ENCODE measurements around the gene MAS1.
"Not testable (repeated sequence)": the region's sequence is repeated elsewhere in the genome, so short reads cannot be mapped to it uniquely, and the experiment has no call there.

The MAS1 gene

DNA sequence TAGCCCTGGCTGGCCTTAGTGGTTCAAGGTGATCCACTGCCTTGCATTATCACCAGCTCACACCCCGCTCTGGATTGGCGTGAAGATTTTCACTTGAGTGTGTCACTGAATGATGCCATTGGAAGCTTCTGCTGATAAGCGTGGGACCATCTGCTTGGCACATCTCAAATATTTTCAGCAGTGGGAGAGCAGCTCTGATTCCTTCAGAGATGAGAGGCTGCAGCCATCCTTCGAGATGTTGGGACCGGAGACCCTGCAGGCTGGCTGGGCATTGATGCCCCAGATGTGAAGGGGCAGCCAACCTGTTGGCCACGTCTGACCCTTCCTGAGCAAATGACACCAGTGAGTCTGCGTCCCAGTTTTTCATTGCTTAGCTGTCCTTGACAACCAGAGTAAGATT lies at the start of gene MAS1:
Gene MAS1 (plus strand): TSS at position 197 of the 400 bp plus-strand sequence. CDS start 15,968 bp downstream, outside the sequence.
- DNase-seq (ENCODE audit: low read depth in 2 of 2): no peak

DNA sequence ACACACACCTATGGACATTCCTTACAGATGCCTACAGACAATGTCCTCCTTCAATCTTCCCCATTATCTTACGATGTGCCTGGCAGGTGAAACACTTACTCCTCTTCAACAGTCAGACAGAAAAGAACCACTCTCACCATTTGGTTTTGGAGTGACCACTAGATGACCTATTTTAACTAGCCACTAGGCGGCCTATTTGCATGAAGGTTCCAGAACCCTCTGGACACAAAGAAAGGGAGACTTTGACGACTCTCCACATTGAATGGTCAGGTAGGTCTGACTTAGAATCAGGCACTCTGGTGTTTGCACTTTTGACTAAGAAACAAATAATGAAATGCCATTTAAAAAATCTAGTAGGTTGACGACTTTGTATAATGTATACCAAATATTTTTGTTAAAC lies 48.8 kb upstream of the MAS1 start:
- DNase-seq (ENCODE audit: low read depth in 2 of 2): no peak

DNA sequence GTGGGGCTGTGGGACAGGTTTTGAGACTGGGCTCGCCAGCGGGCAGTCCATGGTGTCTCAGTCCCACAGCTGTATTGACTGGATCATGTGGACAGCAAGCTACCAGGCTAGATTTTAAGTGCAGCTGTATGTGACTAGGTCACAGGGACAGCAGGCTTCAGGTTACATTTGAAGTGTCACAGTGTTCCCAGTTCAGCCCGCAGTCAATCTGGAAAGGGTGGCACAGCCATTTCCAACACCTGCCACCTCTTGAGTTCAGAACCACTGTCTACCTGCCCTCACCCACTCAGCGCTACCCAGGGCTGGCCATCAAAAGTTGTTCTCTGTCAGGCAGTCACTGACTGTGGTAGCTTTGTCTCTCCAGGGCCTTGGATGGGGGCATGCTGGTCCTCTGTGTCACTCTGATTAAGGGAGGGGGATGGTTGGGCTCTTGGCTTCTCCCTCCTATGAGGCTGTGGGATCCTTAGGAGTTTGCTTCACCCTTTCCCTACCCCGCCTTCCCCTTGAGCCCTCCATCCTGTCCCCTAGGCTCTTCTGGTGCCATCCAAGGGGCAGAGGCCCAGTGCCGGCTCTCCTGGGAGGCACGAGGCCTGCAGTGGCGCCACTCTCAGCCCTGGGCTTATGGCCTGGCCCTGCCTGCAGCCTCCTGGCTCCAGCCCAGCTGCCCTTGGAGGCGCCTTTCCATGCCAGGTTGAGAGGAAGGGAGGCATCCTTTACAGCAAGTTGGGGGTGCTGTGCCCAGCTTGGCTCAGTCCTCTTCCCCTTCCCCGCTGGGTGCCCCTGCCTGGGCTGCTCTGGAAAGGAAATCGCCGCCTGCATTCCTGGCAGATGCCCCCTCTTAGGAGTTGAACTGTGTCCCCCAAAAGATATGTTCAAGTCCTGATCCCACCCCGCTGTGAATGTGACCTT lies 45.8 kb upstream of the MAS1 start:
- no peak for DNase-seq (ENCODE audit: low read depth in 2 of 2)

DNA sequence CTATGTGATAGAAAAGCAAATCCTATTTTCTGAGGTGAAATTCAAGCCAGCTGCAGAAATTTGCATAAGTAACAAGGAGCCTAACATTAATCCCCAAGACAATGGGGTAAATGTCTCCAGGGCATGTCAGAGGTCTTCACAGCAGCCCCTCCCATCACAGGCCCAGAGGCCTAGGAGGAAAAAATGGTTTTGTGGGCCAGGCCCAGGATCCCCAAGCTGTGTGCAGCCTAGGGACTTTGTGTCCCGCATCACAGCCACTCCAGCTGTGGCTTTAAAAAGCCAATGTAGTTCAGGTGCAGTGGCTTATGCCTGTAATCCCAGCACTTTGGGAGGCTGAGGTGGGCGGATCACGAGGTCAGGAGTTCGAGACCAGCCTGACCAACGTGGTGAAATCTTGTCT lies 42.2 kb upstream of the MAS1 start:
- DNase-seq (ENCODE audit: low read depth in 2 of 2): not testable (repeated sequence)

DNA sequence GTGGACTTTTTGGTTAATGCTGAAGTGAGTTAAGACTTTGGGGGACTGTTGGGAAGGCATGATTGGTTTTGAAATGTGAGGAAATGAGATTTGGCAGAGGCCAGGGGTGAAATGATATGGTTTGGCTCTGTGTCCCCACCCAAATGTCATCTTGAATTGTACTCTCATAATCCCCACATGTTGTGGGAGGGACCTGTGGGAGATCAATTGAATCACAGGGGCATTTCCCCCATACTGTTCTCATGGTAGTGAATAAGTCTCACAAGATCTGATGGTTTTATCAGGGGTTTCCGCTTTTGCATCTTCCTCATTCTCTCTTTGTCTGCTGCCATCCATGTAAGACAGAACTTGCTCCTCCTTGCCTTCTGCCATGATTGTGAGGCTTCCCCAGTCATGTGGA lies 40.9 kb upstream of the MAS1 start:
- DNase-seq (ENCODE audit: low read depth in 2 of 2): not testable (repeated sequence)

DNA sequence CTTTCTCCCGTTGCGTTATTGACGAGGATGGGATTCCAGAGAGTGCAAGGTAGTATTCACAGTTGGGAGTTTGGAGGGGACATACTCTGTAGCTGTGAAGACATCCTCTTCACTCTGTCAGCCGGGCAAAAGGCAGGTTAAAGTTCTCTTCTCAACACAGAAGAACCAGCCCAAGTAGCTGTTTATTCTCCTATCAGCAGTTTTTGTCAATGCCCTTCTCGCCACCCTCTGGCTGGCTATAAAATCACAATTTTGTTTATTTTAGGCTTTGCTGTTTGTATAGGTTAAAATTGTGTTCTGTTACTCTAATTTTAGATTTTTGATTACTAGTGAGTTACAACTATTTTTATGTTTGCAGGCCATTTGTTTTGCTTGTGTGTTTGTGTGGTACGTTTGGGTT lies 37.9 kb upstream of the MAS1 start:
- no peak for DNase-seq (ENCODE audit: low read depth in 2 of 2)

DNA sequence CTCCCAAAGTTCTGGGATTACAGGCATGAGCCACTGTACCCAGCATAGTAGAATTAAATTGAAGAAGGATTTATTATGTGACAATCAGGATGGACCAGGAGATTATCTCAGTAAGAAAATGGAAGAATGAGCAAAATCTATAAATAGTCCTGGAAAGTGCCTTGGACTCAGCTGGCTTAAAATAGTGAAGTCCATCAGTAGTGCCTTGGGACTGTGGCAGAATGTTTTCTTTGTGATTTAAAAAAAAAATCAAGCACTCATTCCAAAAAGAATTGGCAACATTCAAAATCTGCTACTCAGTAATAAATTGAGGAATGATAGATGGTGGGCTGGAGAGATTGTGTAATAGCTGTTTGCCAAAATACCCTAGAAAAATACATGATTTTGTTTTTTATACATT lies 37.0 kb upstream of the MAS1 start:
- DNase-seq (ENCODE audit: low read depth in 2 of 2): no peak

DNA sequence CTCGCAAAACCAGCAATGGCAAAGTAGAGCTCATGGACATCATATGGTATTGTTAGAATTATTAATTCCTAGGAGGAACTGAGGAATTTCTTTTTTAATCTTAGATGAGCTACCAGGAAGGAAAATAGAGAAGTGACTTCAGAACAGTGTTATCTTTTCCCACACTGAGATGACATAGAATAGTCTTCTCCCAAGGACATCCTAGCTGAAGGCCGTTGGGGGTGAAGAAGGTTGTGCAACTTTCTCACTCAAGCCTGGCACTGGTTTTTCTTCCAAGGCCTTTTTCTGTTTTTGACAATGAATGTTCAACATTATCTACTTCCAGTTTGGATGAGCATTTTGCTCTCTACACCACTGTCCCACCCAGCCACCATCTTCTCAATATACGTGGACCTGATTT lies 35.8 kb upstream of the MAS1 start:
- DNase-seq (ENCODE audit: low read depth in 2 of 2): no peak

DNA sequence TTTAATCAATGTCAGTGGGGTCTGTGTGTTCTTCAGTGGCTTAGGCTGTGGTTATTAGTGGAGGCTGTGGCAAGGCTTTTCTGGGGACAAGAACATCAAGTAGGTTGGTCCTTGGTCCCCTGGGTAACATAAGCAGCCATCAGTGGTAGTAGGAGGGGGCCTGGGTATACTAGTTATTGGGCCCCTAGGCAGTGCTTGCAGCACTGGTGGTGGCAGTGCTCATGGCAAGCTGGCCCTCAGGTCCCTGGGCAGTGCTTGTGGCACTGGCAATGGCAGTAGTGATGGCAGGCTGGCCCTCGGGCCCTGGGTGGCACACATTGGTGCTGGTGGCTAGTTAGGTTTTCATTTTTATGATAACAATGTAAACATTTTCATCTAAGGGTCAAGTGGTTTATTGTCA lies 32.5 kb upstream of the MAS1 start:
- DNase-seq (ENCODE audit: low read depth in 2 of 2): no peak

DNA sequence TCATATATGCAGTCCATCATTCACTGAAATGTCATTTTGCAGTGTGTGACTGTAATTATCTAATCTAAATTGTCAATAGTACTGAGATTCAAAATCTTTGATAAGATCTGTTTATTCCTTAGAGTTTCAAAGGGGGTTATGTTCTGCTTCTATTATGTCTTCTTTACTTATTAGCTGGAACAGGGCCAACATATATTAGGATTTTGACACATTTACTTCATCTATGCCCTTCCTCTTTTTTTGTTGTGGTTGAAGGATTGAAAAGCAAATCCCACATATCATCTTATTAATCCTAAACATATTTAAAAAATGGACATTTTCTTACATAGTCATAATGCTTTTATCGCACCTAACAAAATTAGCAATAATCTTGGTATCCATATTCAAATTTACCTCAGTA lies 30.3 kb upstream of the MAS1 start:
- DNase-seq (ENCODE audit: low read depth in 2 of 2): no peak

DNA sequence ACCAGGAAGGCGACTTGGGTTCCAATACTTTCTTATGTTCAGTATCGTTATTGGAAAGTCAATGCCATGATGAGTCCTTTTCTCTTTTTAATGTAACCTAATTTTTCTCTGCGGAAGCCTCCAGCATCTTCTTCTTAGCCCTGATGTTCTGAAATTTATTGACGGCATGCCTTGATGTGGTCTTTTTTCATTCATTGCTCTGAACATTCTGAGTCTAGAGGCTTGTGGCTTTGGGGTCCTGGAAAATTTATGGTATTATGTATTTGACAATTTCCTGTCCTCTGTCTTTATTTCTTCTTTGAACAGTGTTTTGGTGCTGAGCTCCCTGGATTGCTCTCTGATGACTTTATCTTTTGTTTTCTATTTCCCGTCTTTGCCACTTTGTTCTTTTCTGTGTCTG lies 28.7 kb upstream of the MAS1 start:
- DNase-seq (ENCODE audit: low read depth in 2 of 2): no peak

DNA sequence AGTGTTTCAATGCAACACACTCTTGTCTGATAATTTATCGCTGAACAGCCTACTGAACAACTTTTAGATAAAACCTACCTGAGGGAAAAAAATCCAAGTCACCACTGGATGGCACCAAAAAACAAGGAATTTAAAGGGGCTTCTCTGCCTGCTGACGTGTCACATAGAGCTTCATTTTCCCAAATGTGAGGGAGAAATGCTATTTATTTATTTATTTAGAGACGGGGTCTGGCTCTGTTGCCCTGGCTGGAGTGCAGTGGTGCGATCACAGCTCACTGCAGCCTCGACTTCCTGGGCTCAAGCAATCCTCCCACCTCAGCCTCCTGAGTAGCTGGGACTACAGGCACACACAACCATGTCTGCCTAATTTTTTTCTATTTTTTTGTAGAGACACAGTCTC lies 27.4 kb upstream of the MAS1 start:
- not testable (repeated sequence) for DNase-seq (ENCODE audit: low read depth in 2 of 2)

DNA sequence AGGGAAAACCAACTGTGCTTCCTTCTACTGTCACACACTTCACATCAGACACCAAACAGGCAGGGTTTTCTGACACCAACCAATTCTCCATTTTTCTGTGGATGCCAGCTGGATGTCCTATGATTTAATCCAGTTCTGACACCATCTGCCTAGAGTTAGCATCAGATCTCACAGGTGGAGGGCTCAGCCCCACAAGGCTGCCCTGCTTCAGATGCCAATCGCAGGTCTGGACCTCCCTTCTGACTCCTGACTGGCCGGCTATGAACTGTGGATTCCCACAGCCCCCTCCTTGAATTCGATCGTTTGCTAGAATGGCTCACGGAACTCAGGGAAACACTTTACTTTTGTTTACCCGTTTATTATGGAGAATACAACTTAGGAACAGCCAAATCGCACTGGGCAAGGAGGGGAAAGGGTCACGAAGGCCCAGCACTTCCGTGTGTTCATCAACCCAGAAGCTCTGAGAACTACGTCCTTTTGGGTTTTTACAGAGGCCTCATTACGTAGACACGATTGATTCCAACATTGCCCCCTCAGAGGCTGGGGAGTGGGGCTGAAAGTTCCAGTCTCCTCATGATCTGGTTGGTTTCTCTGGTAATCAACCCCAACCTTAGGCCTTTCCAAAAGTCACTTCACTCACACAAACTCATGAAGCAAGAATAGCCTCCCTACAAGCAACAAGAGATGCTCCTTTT lies 25.4 kb upstream of the MAS1 start:
- DNase-seq (ENCODE audit: low read depth in 2 of 2): no peak

DNA sequence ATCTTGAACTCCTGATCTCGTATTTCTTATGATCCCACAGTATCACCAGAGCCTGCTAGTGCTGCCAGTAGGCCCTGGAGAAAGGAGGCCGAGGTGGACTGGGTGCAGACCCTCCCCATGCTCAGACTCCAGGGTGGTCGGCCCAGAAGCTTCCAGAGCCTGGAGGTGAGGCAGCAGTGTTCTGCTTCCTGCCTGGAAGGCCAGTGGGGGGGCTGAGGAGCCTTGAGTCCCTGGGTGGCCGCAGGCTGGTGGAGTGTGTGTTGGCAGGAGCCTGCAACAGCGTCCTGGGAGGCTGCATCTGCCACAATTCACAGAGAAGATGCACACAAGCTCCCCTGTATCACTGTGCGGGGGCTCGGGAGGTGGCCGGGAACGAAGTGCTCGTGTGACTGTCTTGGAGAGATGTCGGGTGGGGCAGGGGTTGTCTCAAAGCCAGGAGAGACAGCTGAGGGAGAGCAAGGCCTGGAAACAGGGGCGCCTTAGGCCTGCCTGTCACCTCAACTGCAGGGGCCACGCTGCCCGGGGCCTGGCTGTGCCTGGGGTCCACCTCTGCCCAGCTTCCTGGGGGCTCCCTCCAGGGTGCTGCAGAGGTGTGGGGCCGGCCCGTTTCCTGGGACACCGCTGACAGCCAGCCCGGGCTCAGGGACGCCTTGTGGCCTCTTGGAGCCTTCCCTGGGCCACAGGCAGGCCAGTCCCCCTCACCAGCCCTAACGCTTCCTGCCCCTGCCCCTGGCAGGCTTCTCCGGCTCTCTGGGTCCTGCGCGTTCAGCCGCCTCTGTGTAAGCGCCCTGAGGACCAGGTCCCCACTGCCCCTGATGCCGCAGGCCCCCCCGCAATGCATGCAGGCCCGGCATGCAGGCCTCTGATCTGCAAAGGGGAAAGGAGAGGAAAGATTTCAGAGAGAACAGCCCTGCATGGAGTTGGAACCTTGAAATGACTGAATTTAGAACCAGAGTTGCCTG lies 24.2 kb upstream of the MAS1 start:
- no peak for DNase-seq (ENCODE audit: low read depth in 2 of 2)

DNA sequence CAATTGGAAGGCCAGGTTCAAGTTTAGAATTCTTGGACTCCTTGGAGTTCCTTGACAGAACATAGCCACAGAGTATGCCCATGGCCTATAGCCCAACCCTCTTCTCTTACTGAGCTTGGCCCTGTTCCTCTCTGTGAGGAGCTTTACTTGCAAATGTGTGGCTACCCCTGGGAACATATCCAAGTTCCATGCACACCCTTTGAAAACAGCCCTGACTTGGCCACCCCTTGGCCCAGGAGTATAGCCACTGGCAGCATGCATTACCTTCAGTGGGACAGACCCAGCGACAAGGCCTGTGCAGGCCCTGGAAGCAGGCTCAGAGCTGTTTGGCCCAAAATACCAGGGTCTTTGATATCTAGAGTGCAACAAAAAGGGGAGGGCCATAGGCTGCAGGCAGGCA lies 19.5 kb upstream of the MAS1 start:
- no peak for DNase-seq (ENCODE audit: low read depth in 2 of 2)

DNA sequence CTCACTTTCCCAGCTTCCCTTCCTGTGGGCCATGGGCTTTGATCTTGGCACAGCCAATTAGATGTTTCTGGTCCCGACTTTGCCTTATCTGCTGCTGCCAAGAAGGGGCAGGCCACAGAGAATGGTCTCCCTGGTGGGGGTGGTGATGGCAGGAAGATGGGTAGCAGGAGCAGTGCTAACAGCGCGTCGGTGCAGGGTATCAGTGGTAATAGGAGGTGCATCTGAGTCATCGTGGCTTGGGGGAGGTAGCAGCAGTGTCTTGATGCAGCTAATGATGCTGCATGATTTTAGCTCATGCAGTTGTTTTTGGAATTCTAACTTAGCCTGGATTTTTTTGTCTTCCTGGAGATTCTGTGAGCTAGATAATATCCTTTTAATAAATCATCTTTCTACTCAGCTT lies 18.9 kb upstream of the MAS1 start:
- no peak for DNase-seq (ENCODE audit: low read depth in 2 of 2)

DNA sequence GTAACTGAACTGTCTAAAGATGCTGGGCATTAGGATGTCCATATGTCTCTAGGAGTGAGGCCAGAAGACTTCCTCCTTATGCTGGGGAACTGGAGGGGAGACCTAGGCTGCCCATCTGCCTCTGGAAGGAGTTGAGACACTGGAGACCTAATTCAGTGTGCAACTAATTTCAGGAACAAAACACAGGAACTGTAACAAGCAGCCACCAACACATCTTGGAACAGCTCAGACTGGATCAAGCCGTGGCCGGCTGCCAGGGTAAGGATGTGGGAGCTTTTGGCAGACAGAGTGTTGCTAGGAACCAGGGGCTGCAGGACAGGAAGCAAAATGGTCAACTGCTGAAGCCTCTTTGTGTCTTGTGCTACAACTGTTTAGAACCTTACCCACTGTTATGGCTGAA lies 16.4 kb upstream of the MAS1 start:
- no peak for DNase-seq (ENCODE audit: low read depth in 2 of 2)

DNA sequence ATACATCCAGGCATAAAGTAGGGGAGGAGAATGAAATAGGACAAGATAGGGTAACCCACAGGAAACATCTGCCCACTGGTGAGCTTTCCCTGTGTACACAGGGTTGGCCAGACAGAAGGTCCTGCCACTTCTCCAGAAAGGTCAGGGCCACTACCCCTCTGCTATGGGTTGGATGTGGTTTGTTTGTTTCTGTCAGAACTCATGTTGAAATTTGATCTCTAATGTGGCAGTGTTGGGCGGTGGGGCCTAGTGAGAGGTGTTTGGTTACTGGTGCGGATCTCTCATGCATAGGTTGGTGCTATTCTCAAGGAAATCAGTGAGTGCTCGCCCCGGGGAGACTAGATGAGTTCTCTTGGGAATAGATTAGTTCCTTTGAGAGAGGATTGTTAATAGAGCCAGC lies 15.6 kb upstream of the MAS1 start:
- DNase-seq (ENCODE audit: low read depth in 2 of 2): no peak

DNA sequence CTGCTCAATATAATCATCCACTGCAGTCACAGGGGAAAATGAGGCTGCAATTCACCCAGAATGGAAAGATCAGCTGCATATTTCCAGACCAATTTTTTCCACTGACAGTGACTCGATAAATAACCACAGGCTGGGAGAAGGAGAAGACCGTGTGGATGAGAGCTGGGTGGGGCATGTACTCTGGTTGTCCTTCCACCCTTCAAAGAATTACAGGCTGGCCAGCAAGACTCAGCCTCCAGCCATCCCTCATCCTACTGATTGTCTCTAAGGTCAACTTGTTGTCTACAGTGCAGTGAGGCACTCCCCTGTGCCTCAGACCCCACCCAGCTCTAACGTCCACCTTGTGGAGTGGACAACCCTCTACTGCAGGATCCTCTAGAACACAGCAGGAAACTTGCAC lies 14.5 kb upstream of the MAS1 start:
- no peak for DNase-seq (ENCODE audit: low read depth in 2 of 2)

DNA sequence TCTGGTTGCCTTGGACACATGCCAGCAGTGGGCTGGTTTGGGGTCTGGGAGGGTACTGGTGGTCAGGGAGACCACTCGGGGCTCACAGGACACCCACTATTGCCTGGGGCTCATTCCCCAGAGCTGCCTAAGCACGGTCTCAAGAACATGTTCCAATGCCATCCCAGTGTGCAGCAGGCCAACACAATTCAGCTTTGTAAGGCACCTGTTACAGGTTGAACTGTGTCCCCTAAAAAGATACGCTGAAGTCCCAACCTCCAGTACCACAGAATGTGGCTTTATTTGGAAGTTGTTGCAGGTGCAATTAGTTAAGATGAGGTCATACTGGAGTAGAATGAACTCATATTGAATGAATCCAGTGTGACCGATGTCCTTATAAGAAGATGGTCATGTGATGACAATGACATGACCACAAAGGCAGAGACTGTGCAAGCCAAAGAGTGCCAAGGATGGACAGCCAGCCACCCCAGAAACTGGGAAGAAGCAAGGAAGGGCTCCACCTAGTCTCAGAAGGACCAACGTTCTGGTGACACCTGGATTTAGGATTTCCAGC lies 13.5 kb upstream of the MAS1 start:
- DNase-seq (ENCODE audit: low read depth in 2 of 2): no peak

DNA sequence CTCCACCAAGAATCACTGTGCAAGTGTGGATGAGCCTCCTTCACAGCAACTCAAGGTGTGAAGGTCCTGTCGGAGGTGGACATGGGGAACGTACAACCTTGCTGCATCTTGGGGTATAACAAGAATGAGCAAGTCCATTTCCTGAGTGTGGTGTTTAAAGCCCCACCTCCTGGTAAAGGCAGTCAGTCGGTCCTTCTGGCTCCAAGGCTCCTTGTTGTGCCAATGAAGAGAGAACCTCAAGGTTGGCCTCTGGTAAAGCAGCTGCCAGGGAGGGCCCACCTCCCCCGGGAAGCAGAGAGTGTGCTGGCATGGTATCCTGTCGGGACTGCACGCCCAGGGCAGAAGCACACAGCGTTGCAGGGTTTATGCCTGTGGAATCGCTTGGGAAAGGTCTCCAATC lies 12.4 kb upstream of the MAS1 start:
- DNase-seq (ENCODE audit: low read depth in 2 of 2): no peak

DNA sequence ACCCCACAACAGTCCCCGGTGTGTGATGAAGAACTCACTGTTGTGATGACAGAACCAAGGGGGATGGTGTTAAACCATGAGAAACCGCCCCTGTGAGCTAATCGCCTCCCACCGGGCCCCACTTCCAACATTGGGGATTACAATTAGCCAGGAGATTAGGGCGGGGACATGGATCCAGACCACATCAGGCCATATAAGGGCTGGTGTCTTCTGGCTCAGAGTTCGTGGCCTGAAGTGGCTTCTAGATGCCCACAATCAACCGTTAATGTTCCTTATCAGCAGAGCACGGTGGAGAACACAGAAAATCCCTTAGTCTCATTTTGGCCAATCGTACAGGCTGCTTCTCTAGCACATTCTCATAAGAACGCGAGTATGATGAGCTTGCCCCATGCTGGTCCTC lies 10.9 kb upstream of the MAS1 start:
- no peak for DNase-seq (ENCODE audit: low read depth in 2 of 2)

Measured in stimulated activated CD4-positive, alpha-beta T cell treated with anti-CD3 and anti-CD28 coated beads, Interleukin-1b, Interleukin-23, amount 100 ng/mL, for 1 hour (primary cell).